WTC11 (cell line): ENCODE measurements around the gene FBLN2.

Experiments
- ATF2 ChIP-seq: sonication (generic); formaldehyde crosslinking; IDR thresholded peaks from 2 replicates; pipeline ENCODE4 v1.8.1; 2022; ENCODE audit warnings: low read depth, missing genetic modification reagents, borderline replicate concordance
- CDX4 ChIP-seq: fragments of 250-450 bp; sonication (Bioruptor Pico); IDR thresholded peaks from 2 replicates; pipeline ENCODE4 v1.9.0; 2021; ENCODE audit warnings: moderate library complexity, mild to moderate bottlenecking, inconsistent platforms, borderline replicate concordance
- MYBL2 ChIP-seq: sonication (generic); formaldehyde crosslinking; IDR thresholded peaks from 2 replicates; pipeline ENCODE4 v1.8.1; 2023; ENCODE audit warnings: mild to moderate bottlenecking, moderate library complexity, missing genetic modification reagents
- TF ChIP-seq, protein P1 (sequence below): fragments of 200-600 bp; IDR thresholded peaks from 2 replicates; pipeline ENCODE4 v1.8.0; 2022; ENCODE audit warnings: antibody characterized with exemption

- TF ChIP-seq ATF2 (CRISPR knock-in tag) (no peak), MYBL2 (CRISPR knock-in tag) (no peak), CDX4 (no peak)
- TF ChIP-seq, protein P1, sequence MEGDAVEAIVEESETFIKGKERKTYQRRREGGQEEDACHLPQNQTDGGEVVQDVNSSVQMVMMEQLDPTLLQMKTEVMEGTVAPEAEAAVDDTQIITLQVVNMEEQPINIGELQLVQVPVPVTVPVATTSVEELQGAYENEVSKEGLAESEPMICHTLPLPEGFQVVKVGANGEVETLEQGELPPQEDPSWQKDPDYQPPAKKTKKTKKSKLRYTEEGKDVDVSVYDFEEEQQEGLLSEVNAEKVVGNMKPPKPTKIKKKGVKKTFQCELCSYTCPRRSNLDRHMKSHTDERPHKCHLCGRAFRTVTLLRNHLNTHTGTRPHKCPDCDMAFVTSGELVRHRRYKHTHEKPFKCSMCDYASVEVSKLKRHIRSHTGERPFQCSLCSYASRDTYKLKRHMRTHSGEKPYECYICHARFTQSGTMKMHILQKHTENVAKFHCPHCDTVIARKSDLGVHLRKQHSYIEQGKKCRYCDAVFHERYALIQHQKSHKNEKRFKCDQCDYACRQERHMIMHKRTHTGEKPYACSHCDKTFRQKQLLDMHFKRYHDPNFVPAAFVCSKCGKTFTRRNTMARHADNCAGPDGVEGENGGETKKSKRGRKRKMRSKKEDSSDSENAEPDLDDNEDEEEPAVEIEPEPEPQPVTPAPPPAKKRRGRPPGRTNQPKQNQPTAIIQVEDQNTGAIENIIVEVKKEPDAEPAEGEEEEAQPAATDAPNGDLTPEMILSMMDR: no peak
These were observed 38.5 kb downstream of the FBLN2 start for GRCh38 chr3:13587442-13587841.
